C4-2B (cell line): ENCODE data around the gene AKAP8L.
A peak's percentile ranks its signal among the peaks of the same experiment; 100 is the strongest.
"Not testable (repeated sequence)": the region's sequence is repeated elsewhere in the genome, so short reads cannot be mapped to it uniquely, and the experiment has no call there.

Experiments
- H3K27ac ChIP-seq: fragments of 450-650 bp; 2 replicates; pipeline ENCODE4 v1.5.1; 2017
- ZFX ChIP-seq: fragments of 450-650 bp; IDR thresholded peaks from 2 replicates; pipeline ENCODE4 v1.6.1; 2017
- TF ChIP-seq, protein P1 (sequence below): fragments of 450-650 bp; conservative IDR thresholded peaks from 2 replicates; pipeline ENCODE4 v1.5.1; 2017; ENCODE audit warnings: mild to moderate bottlenecking

AKAP8L gene

GRCh38 chr19:15357906-15358305 is 60.9 kb downstream of the AKAP8L start:
- no peak overlapping the region for H3K27ac ChIP-seq
- TF ChIP-seq ZFX: no peak
- TF ChIP-seq, protein P1, sequence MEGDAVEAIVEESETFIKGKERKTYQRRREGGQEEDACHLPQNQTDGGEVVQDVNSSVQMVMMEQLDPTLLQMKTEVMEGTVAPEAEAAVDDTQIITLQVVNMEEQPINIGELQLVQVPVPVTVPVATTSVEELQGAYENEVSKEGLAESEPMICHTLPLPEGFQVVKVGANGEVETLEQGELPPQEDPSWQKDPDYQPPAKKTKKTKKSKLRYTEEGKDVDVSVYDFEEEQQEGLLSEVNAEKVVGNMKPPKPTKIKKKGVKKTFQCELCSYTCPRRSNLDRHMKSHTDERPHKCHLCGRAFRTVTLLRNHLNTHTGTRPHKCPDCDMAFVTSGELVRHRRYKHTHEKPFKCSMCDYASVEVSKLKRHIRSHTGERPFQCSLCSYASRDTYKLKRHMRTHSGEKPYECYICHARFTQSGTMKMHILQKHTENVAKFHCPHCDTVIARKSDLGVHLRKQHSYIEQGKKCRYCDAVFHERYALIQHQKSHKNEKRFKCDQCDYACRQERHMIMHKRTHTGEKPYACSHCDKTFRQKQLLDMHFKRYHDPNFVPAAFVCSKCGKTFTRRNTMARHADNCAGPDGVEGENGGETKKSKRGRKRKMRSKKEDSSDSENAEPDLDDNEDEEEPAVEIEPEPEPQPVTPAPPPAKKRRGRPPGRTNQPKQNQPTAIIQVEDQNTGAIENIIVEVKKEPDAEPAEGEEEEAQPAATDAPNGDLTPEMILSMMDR: no peak

GRCh38 chr19:15354566-15355296 is 64.1 kb downstream of the AKAP8L start:
- no peak for TF ChIP-seq ZFX
- TF ChIP-seq, protein P1: no peak

GRCh38 chr19:15353908-15354307 is 64.9 kb downstream of the AKAP8L start:
- TF ChIP-seq ZFX: no peak
- TF ChIP-seq, protein P1: no peak
- H3K27ac ChIP-seq: no peak overlapping the region

More at GRCh38 chr19:15354566-15355296, 64.1 kb downstream of the AKAP8L start:
- no peak overlapping the region for H3K27ac ChIP-seq

DNA sequence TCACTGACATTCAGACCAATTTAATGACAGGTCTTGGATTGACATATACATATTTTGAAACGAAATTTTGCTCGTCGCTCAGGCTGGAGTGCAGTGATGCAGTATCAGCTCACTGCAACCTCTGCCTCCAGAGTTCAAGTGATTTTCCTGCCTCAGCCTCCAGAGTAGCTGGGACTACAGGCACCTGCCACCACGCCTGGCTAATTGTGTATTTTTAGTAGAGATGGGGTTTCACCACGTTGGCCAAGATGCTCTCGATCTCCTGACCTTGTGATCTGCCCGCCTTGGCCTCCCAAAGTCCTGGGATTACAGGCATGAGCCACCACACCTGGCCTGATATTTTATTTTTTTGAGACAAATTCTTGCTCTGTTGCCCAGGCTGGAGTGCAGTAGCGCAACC is 66.3 kb downstream of the AKAP8L start:
- H3K27ac ChIP-seq: not testable (repeated sequence)

DNA sequence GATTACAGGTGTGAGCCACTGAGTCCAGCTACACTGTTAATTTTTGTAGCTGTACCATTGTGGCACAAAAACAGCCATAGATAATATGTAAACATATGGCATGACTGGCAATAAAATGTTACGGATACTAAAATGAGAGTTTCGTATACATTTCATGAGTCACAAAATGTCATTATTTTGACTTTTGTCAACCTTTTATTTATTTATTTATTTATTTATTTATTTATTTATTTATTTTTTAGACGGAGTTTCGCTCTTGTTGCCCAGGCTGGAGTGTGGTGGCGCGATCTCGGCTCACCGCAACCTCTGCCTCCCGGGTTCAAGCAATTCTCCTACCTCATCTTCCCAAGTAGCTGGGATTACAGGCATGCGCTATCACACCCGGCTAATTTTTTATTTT is 77.5 kb downstream of the AKAP8L start:
- not testable (repeated sequence) for H3K27ac ChIP-seq

DNA sequence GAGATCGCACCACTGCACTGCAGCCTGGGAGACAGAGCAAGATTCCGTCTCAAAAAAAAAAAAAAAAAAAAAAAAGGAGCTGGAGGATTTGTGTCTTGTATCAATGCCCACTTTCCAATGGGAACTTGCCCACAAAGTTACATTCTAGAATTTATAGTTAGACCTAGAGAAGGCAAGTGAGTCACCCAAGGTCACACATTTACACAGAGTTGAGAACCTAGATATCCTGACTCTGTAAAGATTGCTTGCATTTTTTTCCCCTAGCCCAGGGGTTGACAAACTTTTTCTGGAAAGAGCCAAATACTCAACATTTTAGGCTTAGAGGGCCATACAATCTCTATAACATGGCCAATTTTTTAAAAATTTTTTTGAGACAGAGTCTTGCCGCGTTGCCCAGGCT is 78.7 kb downstream of the AKAP8L start:
- no peak overlapping the region for H3K27ac ChIP-seq
- no peak for TF ChIP-seq ZFX
- TF ChIP-seq, protein P1: no peak

DNA sequence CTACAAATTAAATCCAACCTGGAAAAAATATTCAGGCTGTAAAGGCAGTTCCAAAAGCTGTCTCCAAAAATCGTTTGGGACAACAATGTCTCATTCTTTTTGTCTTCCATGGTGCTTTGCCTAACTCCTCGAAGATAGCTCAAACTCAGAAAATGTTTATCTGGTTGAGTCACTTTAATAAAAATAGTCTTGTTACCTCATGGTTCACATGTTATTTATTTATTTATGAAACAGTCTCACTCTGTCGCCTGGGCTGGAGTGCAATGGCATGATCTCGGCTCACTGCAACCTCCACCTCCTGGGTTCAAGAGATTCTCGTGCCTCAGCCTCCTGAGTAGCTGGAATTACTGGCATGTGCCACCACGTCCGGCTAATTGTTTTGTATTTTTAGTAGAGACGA is 81.6 kb downstream of the AKAP8L start:
- TF ChIP-seq ZFX: no peak
- TF ChIP-seq, protein P1: no peak
- H3K27ac ChIP-seq: no peak overlapping the region

GRCh38 chr19:15335992-15336391 is 82.8 kb downstream of the AKAP8L start:
- H3K27ac ChIP-seq: not testable (repeated sequence)

DNA sequence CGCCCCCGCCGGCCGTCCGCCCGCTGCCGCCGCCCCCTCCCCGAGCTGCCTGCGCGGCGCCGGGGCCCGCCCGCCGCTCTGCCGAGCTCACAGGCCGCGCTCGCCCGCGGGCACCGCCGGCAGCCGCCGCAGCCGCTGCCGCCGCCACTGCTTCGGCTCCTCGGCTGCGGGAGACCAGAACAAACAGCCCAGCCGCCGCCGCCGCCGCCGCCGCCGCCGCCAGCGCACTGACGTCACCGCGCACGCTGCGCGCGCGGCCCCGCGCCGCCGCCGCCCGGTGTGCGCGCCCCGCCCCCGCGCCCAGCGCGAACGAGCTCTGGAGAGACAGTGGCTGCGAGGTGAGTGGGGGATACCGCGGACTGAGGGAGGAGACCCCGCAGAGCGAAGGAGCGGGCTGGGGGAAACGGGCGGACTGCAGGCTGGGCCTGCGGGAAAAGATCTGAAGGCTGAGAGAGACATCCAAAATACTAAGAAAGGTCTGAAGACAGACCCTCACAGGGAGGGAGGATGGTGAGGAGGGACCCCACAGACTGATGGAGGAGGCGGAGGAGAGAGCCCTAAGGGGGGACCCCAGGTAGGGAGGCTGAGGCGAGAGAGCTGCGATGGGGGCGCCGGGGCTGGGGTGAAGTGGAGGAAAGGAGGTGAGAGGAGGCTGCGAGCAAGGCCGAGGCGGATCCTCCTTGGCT is 86.3 kb downstream of the AKAP8L start, which contains the start of gene BRD4:
Gene BRD4, minus strand, starts transcription at position 229 of the 686 bp plus-strand sequence. CDS start 59,440 bp downstream, outside the sequence.
- peak within 1 kb of the TSS; percentile 93 for H3K27ac ChIP-seq
- peak; percentile 77; the same call in 1 of the 2 replicates for TF ChIP-seq ZFX
- TF ChIP-seq, protein P1: no peak
